HG03066 (cell line): ENCODE measurements around the gene ACBD4.

Experiments
- ATAC-seq: cut with Tn5 transposase; IDR thresholded peaks from one replicate; pipeline ENCODE4 v1.9.1; 2021; ENCODE audit warnings: low read depth; ENCODE audit not compliant: unreplicated experiment

ACBD4 gene

DNA sequence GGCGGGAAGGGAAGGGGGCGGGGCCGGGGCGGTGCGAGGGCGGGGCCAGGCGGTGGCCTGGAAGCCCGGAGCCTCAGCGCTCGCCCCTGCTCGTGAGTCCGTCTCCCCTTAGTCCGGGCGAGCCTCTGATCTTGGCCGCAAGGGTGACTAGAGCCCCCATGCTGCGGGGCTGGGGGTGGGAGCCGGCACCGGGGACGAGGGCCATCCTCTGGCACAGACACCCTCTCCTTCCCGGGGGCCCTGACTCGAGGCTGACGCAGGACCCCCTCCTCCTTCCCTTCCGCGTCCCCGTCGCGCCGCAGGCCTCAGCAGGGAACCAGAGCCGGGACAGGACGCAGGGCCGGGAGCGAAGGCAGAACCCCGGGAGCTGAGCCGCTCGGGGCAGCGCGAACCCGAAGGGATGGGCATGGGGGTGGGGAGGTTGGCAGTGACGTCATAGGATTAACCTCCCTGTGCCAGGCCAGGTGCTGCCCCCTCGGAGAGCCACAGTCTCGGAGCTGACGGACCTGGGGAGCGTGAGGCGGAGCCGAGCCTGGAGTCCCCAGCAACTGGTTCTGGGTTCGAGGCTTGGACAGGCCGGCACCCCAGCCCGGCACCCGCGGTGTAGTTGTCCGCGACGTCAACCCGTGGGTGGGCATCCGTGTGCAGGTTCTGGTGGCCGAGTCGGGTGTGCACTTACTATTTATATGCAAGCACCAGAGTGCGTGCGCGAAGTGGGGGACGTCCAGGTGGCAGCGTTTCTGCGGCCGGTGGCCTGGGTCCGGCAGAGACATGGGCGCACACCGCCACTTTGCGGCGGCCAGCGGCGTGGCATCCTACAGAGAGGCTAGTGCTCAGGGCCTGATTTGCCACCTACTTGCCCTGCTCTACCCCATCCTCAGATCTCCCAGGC is 2.7 kb upstream of the ACBD4 start:
- peak; percentile 39 for ATAC-seq

DNA sequence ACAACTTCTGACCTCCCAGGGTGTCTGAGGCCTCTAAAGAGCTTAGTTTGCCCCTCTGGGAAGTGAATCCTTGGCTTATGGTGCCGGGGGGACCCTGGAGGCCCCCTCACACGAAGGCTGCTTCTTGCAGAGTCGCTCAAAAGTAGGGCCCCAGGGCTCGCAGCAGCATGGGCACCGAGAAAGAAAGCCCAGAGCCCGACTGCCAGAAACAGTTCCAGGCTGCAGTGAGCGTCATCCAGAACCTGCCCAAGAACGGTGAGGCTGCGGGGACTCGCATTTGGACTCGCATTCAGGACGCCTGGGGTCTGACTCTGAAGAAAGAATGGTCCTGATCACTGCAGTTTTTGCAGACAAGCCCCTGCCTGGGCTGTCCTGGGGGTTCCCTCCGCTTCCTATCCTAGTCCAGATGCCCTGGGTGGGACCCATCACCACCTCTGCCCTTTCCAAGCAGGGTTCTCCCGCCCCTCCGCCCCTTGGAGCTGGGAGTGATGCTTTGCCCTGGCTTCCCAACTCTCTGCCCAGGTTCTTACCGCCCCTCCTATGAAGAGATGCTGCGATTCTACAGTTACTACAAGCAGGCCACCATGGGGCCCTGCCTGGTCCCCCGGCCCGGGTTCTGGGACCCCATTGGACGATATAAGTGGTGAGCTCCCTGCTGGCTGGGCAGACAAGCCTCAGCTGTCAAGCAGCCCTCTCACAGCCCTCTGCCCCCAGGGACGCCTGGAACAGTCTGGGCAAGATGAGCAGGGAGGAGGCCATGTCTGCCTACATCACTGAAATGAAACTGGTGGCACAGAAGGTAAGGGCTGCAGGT is 698 bp downstream of the ACBD4 start:
- no peak for ATAC-seq

DNA sequence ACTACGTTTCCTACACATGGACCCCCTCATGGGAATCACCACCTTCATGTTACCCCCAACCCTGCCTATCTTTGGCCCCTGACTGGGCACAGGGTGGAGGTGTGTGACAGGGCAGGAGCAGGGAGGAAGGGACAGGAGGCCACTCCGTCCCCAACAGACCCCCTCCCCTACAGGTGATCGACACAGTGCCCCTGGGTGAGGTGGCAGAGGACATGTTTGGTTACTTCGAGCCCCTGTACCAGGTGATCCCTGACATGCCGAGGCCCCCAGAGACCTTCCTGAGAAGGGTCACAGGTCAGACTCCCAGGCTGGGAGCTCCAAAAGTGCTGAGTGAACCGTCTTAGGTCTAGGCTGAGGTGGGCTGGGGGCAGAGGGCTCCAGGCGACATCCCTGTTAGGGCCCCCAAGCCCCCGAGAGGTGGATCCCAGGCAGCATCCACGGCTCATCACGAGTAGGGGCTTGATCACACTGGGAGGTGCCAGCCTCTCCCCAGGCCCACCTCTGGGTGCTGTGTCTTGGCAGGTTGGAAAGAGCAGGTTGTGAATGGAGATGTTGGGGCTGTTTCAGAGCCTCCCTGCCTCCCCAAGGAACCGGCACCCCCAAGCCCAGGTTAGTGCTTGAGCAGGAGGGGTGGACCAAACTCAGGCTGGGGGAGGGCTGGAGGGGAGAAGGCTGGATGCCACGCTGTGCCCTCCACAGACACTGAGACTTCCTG is 1.5 kb downstream of the ACBD4 start:
- no peak for ATAC-seq

DNA sequence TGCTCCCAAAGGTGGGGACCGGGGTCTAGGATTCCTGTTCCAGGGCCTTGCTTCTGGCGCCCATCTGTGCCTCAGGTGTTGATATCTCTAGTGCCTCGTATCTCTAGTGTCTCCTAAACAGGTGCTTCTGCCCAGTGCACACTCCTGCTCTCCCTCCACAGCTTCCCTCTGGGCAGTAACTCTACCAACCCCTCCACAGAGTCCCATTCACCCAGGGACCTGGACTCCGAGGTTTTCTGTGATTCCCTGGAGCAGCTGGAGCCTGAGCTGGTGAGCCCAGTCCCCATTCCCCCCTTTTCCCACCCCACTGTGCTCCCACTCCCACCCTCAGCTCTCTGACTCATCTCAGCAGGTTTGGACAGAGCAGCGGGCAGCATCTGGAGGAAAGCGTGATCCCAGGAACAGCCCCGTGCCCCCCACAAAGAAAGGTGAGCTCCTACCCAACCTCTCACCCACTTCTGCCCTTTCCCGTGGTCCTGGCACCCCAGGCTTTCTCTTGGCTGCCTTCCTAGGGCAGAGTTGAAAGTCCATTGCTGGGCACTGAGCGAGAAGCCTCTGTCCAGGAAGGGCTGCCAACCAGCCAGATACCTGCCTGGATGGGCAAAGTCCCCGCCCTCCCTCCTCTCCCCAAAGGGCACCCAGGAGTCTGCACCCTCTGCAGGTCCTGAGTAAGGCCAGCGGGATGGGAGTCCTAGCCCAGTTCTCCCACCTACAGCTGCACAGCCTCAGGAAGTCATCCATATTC is 2.2 kb downstream of the ACBD4 start:
- ATAC-seq, result no peak

DNA sequence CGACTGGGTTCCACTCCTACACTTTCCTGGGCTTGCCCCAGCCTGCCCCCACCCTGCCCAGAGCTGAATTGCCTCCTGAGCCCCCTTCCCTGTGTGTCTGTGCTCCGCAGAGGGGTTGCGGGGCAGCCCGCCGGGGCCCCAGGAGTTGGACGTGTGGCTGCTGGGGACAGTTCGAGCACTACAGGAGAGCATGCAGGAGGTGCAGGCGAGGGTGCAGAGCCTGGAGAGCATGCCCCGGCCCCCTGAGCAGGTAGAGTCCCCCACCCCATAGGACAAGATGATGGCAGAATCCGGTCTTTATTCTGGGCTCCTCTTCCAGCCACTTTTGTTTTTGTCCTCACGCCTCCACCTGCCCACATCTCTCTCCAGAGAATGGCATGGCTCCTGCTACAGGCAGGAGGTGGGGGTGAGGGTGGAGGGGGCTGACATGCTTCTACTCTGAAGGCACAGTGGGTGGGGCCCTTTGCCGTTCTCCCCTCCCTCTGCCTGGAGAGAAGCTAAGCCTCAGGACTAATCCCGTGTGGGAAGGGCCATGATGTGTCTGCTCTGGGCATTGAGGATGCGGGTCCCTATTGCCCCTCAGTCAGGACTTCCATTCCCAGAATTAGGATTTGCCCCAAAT is 3.5 kb downstream of the ACBD4 start:
- no peak for ATAC-seq

DNA sequence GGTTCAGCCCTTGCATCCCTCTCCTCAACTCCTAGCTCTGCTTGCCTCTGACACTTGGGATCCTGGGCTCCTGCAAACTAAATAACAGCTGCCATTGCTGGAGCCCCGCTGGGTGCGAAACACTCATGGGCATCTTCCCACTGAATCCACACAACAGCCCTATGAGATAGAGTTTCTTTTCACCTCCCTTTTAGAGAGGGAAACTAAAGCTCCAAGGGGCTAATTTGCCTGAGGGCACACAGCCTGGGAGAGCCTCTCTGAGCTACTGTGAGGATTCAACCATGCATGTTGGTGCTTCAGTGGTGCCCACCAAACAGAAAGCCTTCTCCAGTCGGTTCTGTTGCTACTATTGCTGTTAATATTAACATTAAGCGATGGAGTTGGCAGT is 4.0 kb downstream of the ACBD4 start:
- ATAC-seq, result no peak

DNA sequence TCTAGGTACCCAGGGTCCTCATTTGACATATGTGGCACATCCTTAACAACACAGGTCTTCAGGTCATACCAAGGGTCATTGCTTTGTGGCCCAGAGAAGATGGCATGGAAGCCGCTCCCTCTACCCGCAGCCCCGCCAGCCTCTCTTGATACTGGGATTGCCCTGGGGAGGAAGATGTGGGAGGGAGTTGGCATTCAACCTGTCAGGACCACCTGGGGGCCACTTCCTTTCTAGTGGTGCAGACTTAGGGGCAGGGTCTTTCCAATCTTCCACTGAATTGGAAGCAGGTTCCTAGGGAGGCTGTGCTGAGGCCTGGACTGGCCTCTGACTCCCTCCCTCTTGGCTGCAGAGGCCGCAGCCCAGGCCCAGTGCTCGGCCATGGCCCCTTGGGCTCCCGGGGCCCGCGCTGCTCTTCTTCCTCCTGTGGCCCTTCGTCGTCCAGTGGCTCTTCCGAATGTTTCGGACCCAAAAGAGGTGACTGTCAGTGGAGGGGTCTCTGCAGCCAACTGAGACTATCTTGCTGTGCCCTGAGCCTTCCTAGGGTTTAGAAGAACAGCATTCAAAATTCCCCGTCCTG is 7.7 kb downstream of the ACBD4 start:
- ATAC-seq, result no peak

DNA sequence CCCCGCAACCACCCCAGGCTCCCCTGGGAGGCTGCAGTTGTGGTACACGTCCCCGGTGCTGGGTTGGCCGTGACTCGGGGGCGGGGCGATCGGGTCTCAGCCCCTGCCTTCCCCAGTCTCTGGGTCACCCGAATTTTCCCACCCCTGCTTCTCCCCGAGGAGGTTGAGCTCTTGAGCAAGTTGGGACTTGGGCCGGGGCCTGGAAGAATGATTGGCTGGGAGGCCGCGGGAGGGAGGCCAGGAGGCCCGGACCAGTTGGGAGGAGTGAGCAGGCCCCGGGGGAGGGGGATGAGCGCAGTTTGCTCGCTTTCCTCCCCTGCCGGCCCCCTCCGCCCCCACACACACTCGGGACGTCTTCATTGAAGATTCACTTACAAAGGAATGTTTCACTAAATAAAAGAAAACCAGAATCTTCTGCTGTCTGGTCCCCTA is 8.3 kb downstream of the ACBD4 start:
- ATAC-seq, result no peak

DNA sequence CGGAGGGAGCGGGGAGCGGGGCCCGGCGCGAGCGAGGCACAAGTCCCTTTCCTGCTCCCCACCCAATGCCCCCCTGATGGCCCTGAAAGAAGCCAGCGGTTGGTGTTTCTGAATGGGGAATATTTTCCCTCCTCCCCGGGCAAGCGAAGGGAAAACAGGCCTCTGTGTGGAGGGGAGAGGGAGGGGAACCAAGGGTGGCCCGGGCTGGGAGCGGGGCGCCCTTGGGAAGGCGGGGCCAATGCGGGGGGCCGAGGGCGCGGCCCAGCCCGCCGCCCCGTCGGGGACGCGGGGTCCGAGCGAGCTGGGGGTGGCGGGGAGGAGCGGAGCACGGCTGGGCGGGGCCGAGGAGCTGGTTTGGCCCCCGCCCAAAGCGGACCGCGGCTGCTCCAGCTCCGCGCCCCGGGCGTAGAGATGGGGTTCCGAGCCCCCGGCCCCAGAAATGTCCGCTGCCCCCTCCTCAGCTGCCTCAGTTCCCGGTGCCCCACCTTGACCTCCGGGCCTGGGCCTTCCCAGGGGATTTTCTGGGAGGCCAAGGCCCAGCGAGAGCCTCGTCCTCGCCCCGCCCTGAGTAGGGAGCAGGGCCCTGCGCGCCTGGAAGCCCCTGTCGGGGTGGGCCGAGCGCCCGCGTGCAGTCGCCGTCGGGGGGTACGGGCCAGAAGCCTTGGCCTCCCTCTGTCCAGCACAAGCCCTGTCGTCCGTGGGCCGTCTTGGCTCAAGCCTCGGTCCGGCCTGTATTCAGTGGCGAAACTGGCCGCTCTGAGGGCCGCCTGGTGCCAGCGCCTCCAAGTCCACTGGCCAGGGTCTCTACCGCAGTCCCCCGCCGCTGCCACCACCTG is 8.9 kb downstream of the ACBD4 start:
- no peak for ATAC-seq

DNA sequence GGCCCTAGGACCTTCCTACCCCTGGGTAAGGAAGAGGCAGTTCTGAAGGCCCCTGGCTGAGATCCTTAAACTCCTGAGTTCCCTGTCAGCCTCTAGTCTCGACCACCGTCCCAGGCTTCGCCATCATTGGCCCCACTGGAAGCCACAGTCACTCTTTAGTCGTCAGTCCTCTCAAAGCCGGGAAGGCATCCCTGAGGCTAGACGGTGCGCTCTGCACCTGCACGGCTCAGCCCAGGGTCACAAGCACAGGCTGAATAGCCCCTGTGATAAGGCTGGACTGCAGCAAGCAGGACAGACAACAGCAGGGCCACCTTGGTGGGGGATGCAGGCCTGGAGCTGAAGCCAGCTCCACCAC is 9.5 kb downstream of the ACBD4 start:
- no peak for ATAC-seq

DNA sequence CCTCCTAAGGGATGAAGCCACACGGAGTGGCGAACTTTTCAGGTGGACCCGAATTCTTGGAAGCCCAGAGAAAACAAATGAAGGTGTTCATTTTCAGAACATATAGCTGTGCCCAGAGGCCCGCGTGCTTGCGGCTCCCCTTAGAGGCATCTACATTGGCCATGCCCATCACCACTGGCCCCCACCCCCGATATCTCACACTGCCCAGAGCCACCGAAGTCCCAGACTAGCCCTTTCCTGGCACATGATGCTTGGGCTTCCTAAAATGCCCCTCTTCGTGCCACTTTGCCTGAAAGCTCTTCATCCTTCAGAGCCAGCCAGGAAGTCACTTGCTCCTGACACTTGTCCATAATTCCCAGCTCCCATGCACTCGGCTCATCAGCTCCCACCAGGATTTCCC is 10.7 kb downstream of the ACBD4 start:
- no peak for ATAC-seq

DNA sequence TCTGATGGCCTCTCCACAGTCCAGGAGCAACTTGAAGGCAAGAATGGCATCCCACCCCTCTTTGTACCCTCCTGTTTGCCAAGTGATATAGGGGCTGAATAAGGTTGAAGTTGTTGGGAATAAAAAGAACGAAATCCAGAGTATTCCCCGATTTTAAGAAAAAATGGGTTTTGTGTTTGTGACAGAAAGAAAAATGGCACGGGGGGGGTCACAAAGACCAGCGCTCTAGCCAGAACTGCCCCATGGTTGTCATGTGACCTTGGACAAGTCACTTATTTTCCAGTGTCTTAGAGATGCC is 11.1 kb downstream of the ACBD4 start:
- ATAC-seq, result no peak

DNA sequence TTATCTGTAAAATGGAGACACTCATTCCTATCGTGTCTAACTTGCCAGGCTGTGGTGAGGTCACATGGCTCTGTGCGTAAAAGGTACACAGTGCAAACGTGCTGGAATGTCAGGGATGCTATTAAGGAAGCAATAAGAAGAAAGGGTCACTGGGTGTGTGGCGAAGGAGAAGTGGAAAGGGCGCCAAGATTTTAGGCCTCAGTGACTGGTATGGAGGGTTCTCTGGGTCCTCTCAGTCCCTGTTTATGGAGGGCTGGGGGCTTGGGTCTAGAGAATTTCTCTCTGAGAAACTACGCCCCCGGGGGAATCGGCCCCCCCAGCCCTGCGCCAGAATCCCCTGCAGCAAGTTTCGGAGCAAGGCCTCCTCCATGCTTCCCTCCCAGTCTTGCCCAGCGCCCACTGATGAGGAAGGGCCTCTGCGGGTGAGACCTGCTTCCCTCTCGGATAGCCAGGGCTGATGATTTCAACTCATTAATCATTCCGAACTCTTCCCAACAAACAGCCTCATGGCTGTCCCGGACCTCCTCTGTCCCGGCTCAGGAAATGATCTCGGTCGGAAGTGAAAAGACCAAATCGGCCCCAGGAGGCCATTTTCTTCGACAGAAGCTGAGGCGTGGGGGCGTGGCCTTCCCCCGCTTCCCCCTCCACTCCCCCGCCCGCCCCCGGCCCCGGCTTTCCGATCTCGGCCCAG is 11.5 kb downstream of the ACBD4 start:
- ATAC-seq, result peak; percentile 4

DNA sequence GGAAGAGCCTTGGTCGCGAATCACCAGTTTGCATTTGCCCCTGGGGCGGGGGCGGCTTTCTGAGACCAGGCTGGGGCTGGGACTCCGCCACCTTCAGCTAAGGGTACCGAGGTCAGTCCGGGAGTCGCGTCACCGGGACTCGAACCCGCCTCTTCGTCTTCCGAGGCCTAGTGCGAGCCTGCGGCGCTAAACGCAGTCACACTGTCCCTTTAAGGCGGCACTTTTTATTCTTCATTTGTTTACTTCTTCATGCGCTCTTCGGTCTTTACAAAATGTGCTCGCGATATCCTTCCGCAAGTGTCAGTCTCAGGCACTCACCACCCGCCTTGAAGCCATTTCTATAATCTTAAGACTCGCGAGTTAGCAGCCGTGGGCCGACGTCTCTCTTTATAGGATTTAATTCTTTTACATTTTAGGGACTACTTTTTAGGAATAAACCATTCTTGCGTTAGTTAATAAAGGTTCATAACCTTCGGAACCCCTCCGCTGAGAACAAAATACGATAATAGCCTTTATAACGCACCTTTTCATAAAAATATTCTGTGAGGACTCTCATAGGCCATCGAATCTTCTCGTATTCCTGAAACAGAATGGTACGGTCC is 12.2 kb downstream of the ACBD4 start:
- ATAC-seq, result peak; percentile 26

DNA sequence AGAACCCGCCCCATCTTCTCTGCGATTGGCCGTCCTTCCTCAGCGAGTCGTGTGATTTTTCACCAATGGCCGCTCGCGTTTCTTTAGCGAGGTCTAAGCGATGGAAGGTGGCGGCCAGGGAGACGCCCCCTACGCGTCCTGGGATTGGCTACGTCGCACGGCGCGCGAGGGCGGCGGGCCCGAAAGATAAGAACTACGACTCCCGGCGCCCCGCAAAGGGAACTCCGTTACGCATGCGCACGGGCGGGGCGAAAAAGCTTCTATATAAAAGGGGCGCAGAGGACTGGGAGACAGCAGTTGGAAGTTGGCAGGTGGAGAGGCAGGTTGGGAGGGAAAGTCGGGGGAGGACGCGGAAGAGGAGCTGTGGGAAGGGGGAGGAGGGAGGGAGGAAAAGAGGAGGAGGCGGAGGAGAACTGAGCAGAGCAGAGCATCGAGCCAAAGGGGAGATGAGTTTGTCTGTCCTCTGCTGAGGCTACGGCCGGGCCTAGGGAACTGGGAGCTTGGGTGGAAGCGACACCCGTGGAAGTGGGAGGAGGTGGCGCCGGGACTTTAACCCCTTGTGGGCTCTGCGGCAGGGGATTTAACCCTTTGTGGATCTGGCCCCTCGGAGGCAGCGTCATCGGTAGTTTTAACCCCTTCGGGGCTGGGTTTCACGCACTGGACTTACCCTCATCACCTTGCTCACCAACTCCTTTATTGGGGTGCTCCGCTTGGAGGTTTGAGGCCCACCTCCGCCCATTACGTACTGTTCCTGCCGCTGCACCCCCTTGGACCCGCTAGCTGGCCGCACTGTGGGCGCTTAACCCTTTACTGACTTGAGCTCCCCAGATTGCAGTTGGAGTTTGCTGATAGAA is 12.9 kb downstream of the ACBD4 start, which contains the start of gene HEXIM1:
Gene HEXIM1, plus strand, starts transcription at position 293 of the 854 bp plus-strand sequence. CDS start 716 bp downstream, outside the sequence.
- peak; percentile 55 for ATAC-seq

DNA sequence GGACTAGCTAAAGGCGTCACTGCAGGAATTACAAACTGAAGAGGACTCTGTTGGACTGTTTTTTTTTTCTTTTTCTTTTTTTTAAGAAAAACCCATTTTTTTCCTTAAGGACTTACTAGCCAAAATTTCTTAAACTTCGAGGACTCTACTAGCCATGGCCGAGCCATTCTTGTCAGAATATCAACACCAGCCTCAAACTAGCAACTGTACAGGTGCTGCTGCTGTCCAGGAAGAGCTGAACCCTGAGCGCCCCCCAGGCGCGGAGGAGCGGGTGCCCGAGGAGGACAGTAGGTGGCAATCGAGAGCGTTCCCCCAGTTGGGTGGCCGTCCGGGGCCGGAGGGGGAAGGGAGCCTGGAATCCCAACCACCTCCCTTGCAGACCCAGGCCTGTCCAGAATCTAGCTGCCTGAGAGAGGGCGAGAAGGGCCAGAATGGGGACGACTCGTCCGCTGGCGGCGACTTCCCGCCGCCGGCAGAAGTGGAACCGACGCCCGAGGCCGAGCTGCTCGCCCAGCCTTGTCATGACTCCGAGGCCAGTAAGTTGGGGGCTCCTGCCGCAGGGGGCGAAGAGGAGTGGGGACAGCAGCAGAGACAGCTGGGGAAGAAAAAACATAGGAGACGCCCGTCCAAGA is 13.7 kb downstream of the ACBD4 start:
- peak; percentile 30 for ATAC-seq
